Stimulated activated CD4-positive, alpha-beta T cell treated with anti-CD3 and anti-CD28 coated beads, Interleukin-15, amount 100 ng/mL, for 24 hours (primary cell): Measurements from ENCODE around the gene KCNJ6.
"Not testable (repeated sequence)": the region's sequence is repeated elsewhere in the genome, so short reads cannot be mapped to it uniquely, and the experiment has no call there.

Source experiments
- DNase-seq: peaks from one replicate; pipeline ENCODE4 v3.0.0-alpha.2; 2020

KCNJ6 gene

GRCh38 chr21:37765221-37765900 is 150.9 kb downstream of the KCNJ6 start:
- no peak for DNase-seq

- DNase-seq = no peak
These were observed 151.6 kb downstream of the KCNJ6 start for GRCh38 chr21:37764691-37765090.

- DNase-seq = no peak
These were observed 153.0 kb downstream of the KCNJ6 start for GRCh38 chr21:37763298-37763697.

- DNase-seq = no peak
These were observed 153.7 kb downstream of the KCNJ6 start for GRCh38 chr21:37762606-37763005.

GRCh38 chr21:37761406-37761805 is 154.9 kb downstream of the KCNJ6 start:
- not testable (repeated sequence) for DNase-seq

- DNase-seq = no peak
These were observed 156.5 kb downstream of the KCNJ6 start for GRCh38 chr21:37759777-37760176.

- DNase-seq = peak; percentile 26
These were observed 157.3 kb downstream of the KCNJ6 start for GRCh38 chr21:37758982-37759381.

GRCh38 chr21:37757606-37758376 is 158.5 kb downstream of the KCNJ6 start:
- no peak for DNase-seq

- DNase-seq = no peak
These were observed 163.1 kb downstream of the KCNJ6 start for GRCh38 chr21:37753122-37753599.

GRCh38 chr21:37751268-37751975 is 164.8 kb downstream of the KCNJ6 start:
- DNase-seq = no peak

- no peak for DNase-seq
These were observed 167.1 kb downstream of the KCNJ6 start for GRCh38 chr21:37749132-37749531.

- DNase-seq = no peak
These were observed 167.9 kb downstream of the KCNJ6 start for GRCh38 chr21:37748351-37748750.

- DNase-seq = no peak
These were observed 169.4 kb downstream of the KCNJ6 start for GRCh38 chr21:37746849-37747248.

- DNase-seq = no peak
These were observed 171.7 kb downstream of the KCNJ6 start for GRCh38 chr21:37744551-37744950.

GRCh38 chr21:37742532-37742931 is 173.7 kb downstream of the KCNJ6 start:
- no peak for DNase-seq

GRCh38 chr21:37742115-37742514 is 174.1 kb downstream of the KCNJ6 start:
- DNase-seq = no peak

GRCh38 chr21:37737996-37738395 is 178.3 kb downstream of the KCNJ6 start:
- DNase-seq = no peak

GRCh38 chr21:37737507-37737906 is 178.8 kb downstream of the KCNJ6 start:
- DNase-seq = no peak

- DNase-seq = no peak
These were observed 181.4 kb downstream of the KCNJ6 start for GRCh38 chr21:37734846-37735245.

GRCh38 chr21:37732927-37733326 is 183.3 kb downstream of the KCNJ6 start:
- no peak for DNase-seq

- DNase-seq = no peak
These were observed 192.1 kb downstream of the KCNJ6 start for GRCh38 chr21:37724201-37724600.

- no peak for DNase-seq
These were observed 198.7 kb downstream of the KCNJ6 start for GRCh38 chr21:37717534-37717933.

GRCh38 chr21:37712569-37712934 is 203.7 kb downstream of the KCNJ6 start:
- not testable (repeated sequence) for DNase-seq
